A673 (cell line): ENCODE measurements around the gene SSBP4. TPM values are rescaled to one million over a fixed set of nuclear protein-coding genes. Genes with fewer than 3 reads are reported as not detected.

Experiments
- Bru-seq: library from RNA; stranded (reverse); fragments of 400-500 nt; gene quantifications from one replicate; lab custom pipeline; 2021; lab: Mats Ljungman, UMichigan
- BruChase-seq, 2 experiments: library from RNA; stranded (reverse); fragments of 400-500 nt; gene quantifications; one replicate each; lab custom pipeline; 2021; lab: Mats Ljungman, UMichigan
- BruUV-seq: library from RNA; stranded (reverse); fragments of 400-500 nt; replicated peaks from 2 replicates; lab custom pipeline; 2021; lab: Mats Ljungman, UMichigan
- CTCF ChIA-PET: fragments of 300-600 bp; sonication (Branson Sonifier 250); formaldehyde crosslinking; loops from one replicate; lab custom pipeline; 2022; ENCODE audit warnings: antibody characterized with exemption; lab: Charles Lee
- POLR2A ChIA-PET: fragments of 300-600 bp; sonication (Branson Sonifier 250); formaldehyde crosslinking; loops from one replicate; lab custom pipeline; 2022; ENCODE audit warnings: antibody characterized with exemption; ENCODE audit not compliant: low non-redundant PET; lab: Charles Lee
- DNase-seq: peaks from one replicate; pipeline ENCODE4 v3.0.0-alpha.2; 2015; ENCODE audit warnings: low spot score
- H3K27ac ChIP-seq: fragments of 200-600 bp; sonication (generic); 2 replicates; pipeline ENCODE4 v1.5.1; 2016; ENCODE audit warnings: mixed run types, low read depth, mild to moderate bottlenecking, mixed read lengths, antibody characterized with exemption, low read length; ENCODE audit not compliant: poor library complexity, severe bottlenecking
- H3K27me3 ChIP-seq: fragments of 200-600 bp; sonication (generic); replicated peaks from 2 replicates; pipeline ENCODE4 v1.6.1; 2017; ENCODE audit warnings: mixed run types, low read depth, mild to moderate bottlenecking, mixed read lengths, antibody characterized with exemption, low read length; ENCODE audit not compliant: insufficient read depth, poor library complexity
- H3K36me3 ChIP-seq: fragments of 200-600 bp; sonication (generic); 2 replicates; pipeline ENCODE4 v1.6.1; 2016; ENCODE audit warnings: mixed run types, mild to moderate bottlenecking, mixed read lengths, antibody characterized with exemption, low read length; ENCODE audit not compliant: insufficient read depth, poor library complexity, severe bottlenecking
- H3K4me1 ChIP-seq: fragments of 200-600 bp; sonication (generic); 2 replicates; pipeline ENCODE4 v1.6.1; 2017; ENCODE audit warnings: mixed run types, mild to moderate bottlenecking, mixed read lengths, antibody characterized with exemption, low read length; ENCODE audit not compliant: insufficient read depth, poor library complexity, severe bottlenecking
- H3K4me3 ChIP-seq: fragments of 200-600 bp; sonication (generic); 2 replicates; pipeline ENCODE4 v1.5.1; 2016; ENCODE audit warnings: low read depth, mixed run types, mild to moderate bottlenecking, mixed read lengths, low read length; ENCODE audit not compliant: poor library complexity, severe bottlenecking
- H3K9me3 ChIP-seq: fragments of 200-600 bp; sonication (generic); 2 replicates; pipeline ENCODE4 v1.6.1; 2016; ENCODE audit warnings: mixed run types, low read depth, mild to moderate bottlenecking, mixed read lengths, antibody characterized with exemption, low read length; ENCODE audit not compliant: poor library complexity, severe bottlenecking
- CTCF ChIP-seq: fragments of 300-800, 200-600 bp; sonication (generic); conservative IDR thresholded peaks from 2 replicates; pipeline ENCODE4 v1.5.1; 2017; ENCODE audit warnings: low read depth, mild to moderate bottlenecking, antibody characterized with exemption, low read length, moderate library complexity, mixed read lengths
- EZH2 ChIP-seq: fragments of 200-600 bp; sonication (generic); IDR thresholded peaks from 2 replicates; pipeline ENCODE4 v1.6.1; 2017; ENCODE audit warnings: borderline replicate concordance, low read depth, mild to moderate bottlenecking, mixed read lengths, antibody characterized with exemption, low read length; ENCODE audit not compliant: poor library complexity, severe bottlenecking
- intact Hi-C: fragments of 100-400 bp; cut with micrococcal nuclease; formaldehyde crosslinking; loops from one replicate; pipeline ENCODE4 v1.10.0; 2022; ENCODE audit not compliant: unreplicated experiment
- long read RNA-seq: library from polyadenylated mRNA; stranded (forward); transcript quantifications from one replicate; pipeline ENCODE4 v2.0.0, GENCODE V29; 2022
- total RNA-seq: library from RNA; stranded (reverse); gene quantifications from 2 replicates; pipeline ENCODE4 v1.2.3, GENCODE V29; 2021

SSBP4 gene
- 242 and 248 TPM in 2 replicates for total RNA-seq
- percentile 76 among the genes with signal in this experiment for Bru-seq, nascent RNA
- BruChase-seq, experiment 1, labeled RNA remaining after a 2-hour chase = percentile 85 among the genes with signal in this experiment
- BruChase-seq, experiment 2, labeled RNA remaining after a 6-hour chase = percentile 95 among the genes with signal in this experiment
- long read RNA-seq, transcript SSBP4-201 (18 exons, 1,768 nt) = minor isoform, 54 of 576 reads
- long read RNA-seq, transcript SSBP4-202 (17 exons, 1,721 nt) = major isoform, 179 of 576 reads
- long read RNA-seq, partial matches to known transcripts = 62 of 576 reads
- long read RNA-seq, other reads (novel, unspliced or antisense) = 277 of 576 reads

GRCh38 chr19:18419195-18419698 is at the start of gene SSBP4:
SSBP4 (plus strand) TSS chr19:18419398; CDS start chr19:18419649, 251 bp downstream.
- H3K27me3 ChIP-seq = no peaks in the 10 kb centered on the region
- H3K27ac ChIP-seq = peak within 1 kb of the TSS; percentile 99
- H3K4me3 ChIP-seq = peak within 1 kb of the TSS; percentile 88
- CTCF ChIA-PET = interaction anchor here (1.2 kb wide), 1 partner anchor 10 kb away, joined by 6 read pairs; no protein-coding TSS in a partner anchor
- POLR2A ChIA-PET = interaction anchor here (0.7 kb wide), 1 partner anchor 112 kb away, joined by 3 read pairs; no protein-coding TSS in a partner anchor
- peak; percentile 93 for DNase-seq
- TF ChIP-seq CTCF = no peak; the same call in 1 of the 2 replicates
- TF ChIP-seq EZH2 = no peak
- intact Hi-C loops = loop anchor here (5.0 kb wide), 1 partner anchor 217 kb away; the partner anchor contains the start of gene RAB3A
- H3K9me3 ChIP-seq = no peaks in the 10 kb centered on the region
- no peaks in the 10 kb centered on the region for H3K36me3 ChIP-seq
- peaks cover 84% of the 10 kb centered on the region for H3K4me1 ChIP-seq
- BruUV-seq = no TSS peak

- intact Hi-C loops = no loop called here
- DNase-seq = no peak
- BruUV-seq = no TSS peak
- Histone ChIP-seq H3K4me1 (peaks cover 30% of the 10 kb centered on the region), H3K36me3 (no peaks in the 10 kb centered on the region), H3K9me3 (no peaks in the 10 kb centered on the region), H3K27ac (peak overlapping the region; percentile 89), H3K4me3 (no peak overlapping the region), H3K27me3 (no peaks in the 10 kb centered on the region)
- ChIA-PET CTCF (no interaction called here), POLR2A (no interaction called here)
- TF ChIP-seq EZH2 (no peak), CTCF (no peak)
Observed at GRCh38 chr19:18373407-18373891, 45.7 kb upstream of the SSBP4 start.

GRCh38 chr19:18373892-18374629 is 45.1 kb upstream of the SSBP4 start:
- TSS peak; percentile 80 for BruUV-seq
- peak overlapping the region; percentile 89 for H3K27ac ChIP-seq
- ChIA-PET CTCF (no interaction called here), POLR2A (no interaction called here)
- H3K4me1 ChIP-seq = peaks cover 25% of the 10 kb centered on the region
- H3K9me3 ChIP-seq = no peaks in the 10 kb centered on the region
- H3K27me3 ChIP-seq = no peaks in the 10 kb centered on the region
- intact Hi-C loops = no loop called here
- TF ChIP-seq CTCF (no peak), EZH2 (no peak)
- peak; percentile 86 for DNase-seq
- no peaks in the 10 kb centered on the region for H3K36me3 ChIP-seq
- H3K4me3 ChIP-seq = no peak overlapping the region
